ENCODE data around the gene KDSR.

The KDSR gene

DNA sequence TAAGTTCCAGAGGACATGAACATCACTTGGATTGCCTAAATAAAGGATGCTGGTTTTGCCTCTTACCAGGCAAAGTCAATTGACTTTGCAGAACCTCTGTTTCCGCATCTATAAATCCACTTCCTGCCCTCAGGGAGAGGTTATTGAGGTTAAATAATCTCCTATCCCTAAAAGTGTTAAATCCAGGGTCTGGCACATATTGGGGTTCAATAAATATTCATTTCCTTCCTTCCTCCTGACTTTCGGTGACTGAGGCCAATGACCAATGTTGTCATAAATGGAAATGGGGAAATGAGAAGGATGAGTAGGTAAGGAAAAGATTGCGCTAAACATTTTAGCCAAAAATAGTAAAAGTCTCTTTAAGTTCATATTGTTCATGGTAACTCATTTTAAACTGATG, 63.5 kb downstream of the KDSR start:
- no peak for DNase-seq (ENCODE audit: low read depth)

DNA sequence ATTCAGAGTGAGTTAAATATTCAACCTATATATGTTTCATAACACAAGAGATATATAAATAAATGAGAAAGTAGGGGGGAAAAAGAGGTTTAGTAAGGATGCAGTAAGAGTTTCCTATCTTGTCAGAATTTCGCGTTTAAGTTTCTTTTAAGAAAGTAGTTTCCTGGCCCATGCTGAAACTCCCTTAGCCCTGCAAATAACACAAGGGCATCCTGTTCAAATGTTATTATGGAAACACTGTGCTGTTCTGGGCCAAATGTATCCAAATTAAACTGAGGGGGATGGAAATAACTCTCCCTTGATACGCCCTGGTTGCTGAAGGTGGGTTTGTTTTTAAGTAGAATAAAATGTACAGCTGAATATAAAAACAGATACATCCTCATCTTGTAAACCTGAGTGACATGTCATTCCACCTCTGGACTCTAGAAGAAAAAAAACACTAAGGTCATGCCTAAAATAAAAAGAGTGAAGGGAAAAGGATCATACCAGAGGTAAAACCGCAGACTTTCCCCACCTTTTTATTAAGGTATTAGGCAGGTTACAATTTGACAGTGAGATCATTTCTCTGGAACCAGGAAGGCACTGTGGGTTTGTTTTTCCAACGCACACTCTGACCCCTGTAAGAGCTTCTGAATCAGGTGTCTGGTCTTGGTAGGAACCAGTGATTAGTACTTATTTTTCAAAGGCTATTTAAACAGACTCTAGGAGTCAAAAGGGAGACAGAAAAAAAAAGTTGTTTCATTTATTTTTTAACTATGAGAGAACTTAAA, 64.2 kb downstream of the KDSR start:
- no peak for DNase-seq (ENCODE audit: low read depth)

DNA sequence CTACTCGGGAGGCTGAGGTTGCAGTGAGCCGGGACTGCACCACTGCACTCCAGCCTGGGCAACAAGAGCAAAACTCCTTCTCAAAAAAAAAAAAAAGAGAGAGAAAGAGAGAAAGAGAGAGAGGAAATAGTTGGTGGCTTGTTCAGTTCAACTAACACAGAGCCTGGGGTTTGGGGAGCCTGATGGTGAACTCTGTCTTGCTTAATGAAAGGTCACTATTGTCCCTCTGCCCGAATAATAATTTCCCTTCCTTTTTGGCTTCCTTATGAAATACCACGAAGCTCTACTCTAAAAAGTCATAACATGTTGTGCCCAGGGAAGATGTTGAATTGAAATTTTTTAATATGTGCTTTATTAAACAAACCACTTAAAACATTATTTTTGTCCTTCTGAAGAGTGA, 64.8 kb downstream of the KDSR start:
- no peak for DNase-seq (ENCODE audit: low read depth)

GRCh38 chr18:63301434-63301833, 65.6 kb downstream of the KDSR start:
- DNase-seq (ENCODE audit: low read depth), result no peak

- DNase-seq (ENCODE audit: low read depth), result peak; percentile 36
These were observed 66.9 kb downstream of the KDSR start for GRCh38 chr18:63299837-63300745.

GRCh38 chr18:63298400-63299365, 68.3 kb downstream of the KDSR start:
- DNase-seq (ENCODE audit: low read depth), result no peak

DNA sequence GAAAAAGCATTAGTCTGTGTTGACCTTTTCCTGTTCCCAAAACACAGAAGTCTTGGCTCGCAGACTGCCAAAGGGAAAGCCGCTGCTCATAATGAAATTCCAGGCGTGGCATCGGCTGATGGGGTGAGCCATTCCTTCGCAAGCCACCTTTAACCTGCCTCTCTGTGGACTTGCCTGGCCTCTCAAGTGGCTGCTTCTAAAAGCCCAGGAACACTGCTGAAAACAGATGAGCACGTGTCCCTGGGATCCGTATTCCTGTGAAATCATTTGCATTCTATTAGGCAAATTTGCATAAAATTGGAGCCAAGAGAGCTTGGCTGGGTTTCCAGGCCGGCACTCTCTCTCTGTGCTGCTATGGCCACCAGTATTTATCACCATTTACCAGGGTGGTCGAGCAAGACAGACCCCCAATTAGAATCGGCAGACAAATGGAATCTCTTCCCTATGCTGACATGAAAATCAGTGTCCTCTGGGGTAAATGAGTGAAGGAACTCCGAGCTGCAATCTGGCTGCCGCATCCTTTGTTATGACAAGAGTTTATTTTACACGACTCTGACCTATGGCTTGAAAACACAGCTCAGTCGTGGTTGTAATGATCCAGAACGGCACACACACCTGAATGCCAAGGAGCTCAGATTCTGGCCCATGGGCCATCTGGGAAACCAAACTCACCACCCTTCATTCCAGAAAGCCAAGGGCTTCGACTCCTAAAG, 69.2 kb downstream of the KDSR start:
- no peak for DNase-seq (ENCODE audit: low read depth)

GRCh38 chr18:63293935-63294334, 73.1 kb downstream of the KDSR start:
- no peak for DNase-seq (ENCODE audit: low read depth)

DNA sequence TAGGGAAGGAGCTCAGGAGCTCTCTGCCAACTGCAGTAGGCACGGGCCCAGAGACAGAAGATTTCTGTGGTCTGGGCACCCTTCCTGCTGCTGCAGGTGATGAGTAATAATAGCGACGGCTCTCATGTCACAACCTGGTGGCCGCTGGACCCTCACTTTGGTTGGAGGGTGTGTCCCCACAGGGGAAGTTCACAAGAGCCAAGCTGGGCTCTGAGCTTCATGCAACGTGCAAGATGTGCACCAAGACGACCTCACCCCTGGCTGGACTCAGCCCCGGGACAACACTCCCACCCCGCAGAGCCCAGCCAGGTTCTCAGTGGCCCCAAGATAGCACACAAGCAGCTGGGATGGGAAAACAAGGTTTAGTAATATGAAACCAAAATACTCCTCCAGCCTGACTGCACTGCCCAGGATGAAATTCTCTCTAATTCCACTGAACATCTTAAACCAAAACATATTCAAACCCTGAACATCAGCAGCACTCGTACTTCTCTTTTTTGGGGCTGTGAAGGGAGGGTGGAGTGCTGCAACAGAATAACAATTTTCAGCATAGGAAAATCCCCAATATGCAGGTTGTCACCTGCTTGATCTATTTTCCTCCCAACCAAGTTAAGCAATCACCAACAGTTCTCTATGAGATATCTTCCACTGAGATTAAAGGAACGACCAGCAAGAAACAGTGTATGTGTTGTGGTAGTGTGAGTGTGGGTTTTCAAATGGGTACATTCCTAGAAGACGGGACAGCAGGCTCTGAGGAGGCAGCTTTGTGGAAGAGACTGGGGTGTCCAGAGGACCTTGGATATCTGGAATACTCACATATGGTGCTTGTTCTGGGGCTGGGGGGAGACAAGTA, 73.9 kb downstream of the KDSR start:
- no peak for DNase-seq (ENCODE audit: low read depth)

GRCh38 chr18:63291278-63291677, 75.7 kb downstream of the KDSR start:
- no peak for DNase-seq (ENCODE audit: low read depth)

DNA sequence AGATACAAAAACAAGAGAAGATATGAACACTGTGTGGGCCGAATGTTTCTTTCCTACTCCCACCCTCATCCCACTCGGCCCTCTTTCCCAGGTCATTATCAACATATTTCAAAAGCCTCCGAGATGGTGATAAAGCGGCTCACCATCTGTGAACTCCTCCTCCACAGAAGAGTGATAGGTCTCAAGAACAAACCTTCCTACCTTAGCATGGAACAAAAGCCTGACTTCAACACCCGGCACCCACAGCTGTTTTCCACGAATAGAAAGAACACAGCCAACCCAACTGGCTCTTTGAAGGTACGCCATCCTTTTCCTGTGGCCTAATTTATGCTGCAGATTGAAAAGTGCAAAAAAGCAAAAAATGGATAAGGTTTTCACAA, 76.2 kb downstream of the KDSR start:
- DNase-seq (ENCODE audit: low read depth), result no peak

DNA sequence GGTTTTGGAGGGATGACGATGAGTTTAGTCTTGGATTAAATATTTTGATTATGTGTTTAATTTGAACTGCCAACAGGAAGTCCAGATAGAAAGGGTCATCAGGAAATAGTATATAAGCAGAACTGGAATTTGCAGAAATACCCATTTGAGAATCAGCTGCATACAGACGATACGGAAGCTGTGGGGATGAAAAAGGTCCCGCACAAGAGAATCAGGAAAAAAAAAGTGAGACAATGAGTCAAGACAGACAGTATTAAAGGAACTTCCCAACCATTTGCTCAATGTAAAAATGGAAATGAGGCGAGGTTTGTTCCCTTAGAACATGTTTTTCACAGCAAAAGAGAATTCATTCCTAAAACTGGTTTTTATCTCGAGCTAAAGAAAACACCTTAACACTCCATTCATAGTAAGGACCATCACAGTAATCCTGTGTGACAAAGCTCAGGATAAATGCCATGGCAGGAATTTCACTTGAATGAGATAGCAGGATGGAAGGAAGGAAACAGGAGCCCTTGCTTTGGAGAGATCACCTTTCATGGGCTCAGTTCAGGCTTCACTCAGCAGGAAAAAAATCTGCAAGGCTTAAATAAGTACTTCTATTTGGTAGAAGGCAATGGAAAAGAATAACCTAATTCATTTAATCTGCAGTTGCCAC, 76.7 kb downstream of the KDSR start:
- no peak for DNase-seq (ENCODE audit: low read depth)

- DNase-seq (ENCODE audit: low read depth), result no peak
These were observed 78.7 kb downstream of the KDSR start for GRCh38 chr18:63288311-63288710.

DNA sequence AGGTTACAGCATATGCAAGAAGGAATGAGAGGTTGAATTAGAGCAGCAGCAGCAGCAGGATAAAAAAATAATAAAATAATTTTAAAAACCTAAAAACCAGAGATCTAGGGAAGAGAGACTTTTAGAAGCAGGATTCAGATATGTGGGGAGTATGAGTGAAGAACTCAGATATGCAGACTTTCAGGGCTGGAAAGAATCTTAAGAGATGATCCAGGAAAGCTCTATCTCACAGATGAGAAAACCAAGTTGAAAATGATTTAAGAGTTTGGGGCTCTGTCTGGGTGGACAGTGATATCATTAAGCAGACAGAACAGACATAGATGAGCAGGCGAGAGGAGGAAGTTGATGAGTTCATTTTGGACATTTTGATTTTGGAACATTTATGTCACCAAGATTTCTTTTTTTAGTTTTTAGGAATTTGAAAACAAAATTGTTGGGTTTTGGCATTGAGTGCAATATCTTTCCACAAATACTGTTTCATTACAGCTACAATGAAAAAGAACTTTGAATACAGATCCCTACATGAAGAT, 79.2 kb downstream of the KDSR start:
- DNase-seq (ENCODE audit: low read depth), result no peak

DNA sequence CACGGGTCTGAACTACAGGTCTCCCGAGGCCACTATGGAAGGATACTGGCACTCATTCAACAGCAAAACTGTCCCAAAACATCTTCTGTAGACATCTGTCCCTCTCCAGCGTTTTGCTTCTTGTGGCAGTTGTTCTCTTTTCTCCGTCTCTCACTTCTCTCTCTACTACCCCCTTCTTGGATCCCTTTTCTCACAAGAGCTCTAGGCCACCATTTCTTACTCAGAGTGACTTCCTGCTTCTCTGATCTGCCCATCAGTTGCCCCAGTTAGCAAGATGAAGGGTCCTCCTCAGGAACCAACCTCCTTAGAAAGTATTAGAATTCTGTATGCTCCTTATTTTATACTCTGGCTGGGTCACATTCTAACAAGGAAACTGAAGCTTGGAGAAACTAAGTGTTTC, 80.1 kb downstream of the KDSR start:
- no peak for DNase-seq (ENCODE audit: low read depth)

DNA sequence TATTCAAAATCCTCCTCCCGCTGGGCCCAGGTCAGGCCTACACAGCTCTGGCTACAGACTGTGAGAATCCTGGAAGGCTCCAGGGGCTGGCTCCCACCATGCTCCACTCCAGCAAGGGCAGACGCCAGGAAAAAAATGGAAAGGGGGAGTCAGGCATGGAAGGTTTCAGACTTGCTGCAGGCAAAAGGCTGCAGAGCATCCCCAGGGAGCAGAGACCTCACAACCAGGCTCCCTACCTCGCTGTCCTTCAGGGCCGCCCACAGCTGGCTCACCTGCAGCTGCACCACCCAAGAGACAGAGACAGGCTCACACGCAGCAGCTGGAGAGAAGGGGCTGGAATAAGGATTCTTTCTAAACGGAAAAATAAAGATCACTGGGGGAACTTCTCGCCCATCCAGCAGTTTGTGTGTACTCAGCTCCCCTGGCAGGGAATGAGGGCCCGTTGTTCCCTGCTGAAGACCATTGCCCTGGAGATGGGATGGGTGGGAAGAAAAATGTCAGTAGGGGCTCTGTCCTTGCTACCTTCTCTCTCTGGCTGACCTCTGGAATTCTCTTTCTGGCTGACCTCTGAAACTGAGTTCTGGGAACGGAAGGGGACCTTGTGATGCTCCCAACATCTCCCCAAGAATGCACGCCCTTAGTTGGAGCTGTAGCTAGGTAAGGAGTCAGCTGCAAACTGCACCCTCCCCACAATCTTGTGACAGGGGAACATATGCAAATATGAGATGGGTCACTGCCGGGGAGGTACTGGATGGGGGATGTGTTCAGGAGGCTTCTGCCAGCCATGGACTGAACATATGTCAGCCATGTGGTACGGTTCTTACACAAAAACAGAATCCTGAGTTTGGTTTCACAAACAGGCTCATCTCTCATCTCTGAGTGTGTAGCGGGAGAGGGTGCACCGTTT, 81.9 kb downstream of the KDSR start:
- DNase-seq (ENCODE audit: low read depth), result no peak

DNA sequence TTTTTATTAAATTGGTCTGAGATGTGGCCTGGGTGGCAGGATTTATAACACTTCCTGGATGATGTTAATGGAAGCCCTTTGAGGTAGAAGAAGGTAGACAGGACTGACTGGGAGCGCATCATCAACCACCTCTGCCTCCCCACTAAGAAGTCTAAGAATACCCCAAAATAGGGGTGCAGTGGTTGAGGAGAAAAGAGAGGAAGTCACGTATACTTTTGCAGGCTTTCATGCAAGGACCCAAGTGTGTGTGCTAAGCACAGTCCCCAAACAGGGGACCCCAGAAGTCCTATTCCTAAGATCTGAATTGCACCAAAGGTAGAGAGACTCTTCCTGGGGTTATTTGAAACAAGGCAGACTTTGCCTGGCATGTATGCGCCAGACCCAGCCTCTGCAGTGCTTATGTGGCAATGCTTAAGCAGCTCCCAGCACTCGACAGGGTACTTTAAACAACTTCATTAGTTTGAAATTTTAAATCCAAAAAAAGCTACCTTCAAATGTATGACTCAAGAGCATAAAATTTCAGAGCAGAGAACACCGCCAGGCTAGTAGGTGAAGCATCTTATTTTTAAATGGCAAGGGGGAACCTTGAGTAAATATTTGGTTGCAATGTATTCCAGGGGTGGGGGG, 82.7 kb downstream of the KDSR start:
- no peak for DNase-seq (ENCODE audit: low read depth)
